ENCODE data around the gene MTM1. TPM values are rescaled to one million over a fixed set of nuclear protein-coding genes. Genes with fewer than 3 reads are reported as not detected.

Gene MTM1
- total RNA-seq, 4 donors from 2014 or later: 12.7 to 73.2 (median 44.7) TPM

GRCh38 chrX:150627957-150628356 is 59.5 kb downstream of the MTM1 start:
- no peaks in the 10 kb centered on the region for H3K4me1 ChIP-seq
- in situ Hi-C loops (cut with MboI; ENCODE audit: low pct_ligation_motif_present in 1 of 4, low pct_unique_long_range_greater_than_20kb in 1 of 4, low sequenced_read_pairs in 3 of 4): no loop called here
- no peak for TF ChIP-seq CTCF (IDR thresholded peaks at IDR 0.05)
- no peak for TF ChIP-seq EP300 (IDR thresholded peaks at IDR 0.05; ENCODE audit: low read depth)
- TF ChIP-seq POLR2A (IDR thresholded peaks at IDR 0.05): no peak
- TF ChIP-seq POLR2AphosphoS5 (IDR thresholded peaks at IDR 0.05): no peak
- intact Hi-C loops (cut with DNase I; ENCODE audit: low total_unique reads): no loop called here
- H3K27ac ChIP-seq: no peak overlapping the region
- H3K4me3 ChIP-seq: no peak overlapping the region
- H3K27me3 ChIP-seq: no peaks in the 10 kb centered on the region
- H3K36me3 ChIP-seq: no peaks in the 10 kb centered on the region
- no peaks in the 10 kb centered on the region for H3K9me3 ChIP-seq
- no peak for DNase-seq

- no peak for DNase-seq
- Histone ChIP-seq H3K4me3 (no peak overlapping the region), H3K27ac (no peak overlapping the region), H3K4me1 (no peaks in the 10 kb centered on the region), H3K27me3 (no peaks in the 10 kb centered on the region), H3K9me3 (no peaks in the 10 kb centered on the region), H3K36me3 (no peaks in the 10 kb centered on the region)
- intact Hi-C loops (cut with DNase I; ENCODE audit: low total_unique reads): no loop called here
- in situ Hi-C loops (cut with MboI; ENCODE audit: low pct_ligation_motif_present in 1 of 4, low pct_unique_long_range_greater_than_20kb in 1 of 4, low sequenced_read_pairs in 3 of 4): no loop called here
- TF ChIP-seq POLR2AphosphoS5 (IDR thresholded peaks at IDR 0.05): no peak
- TF ChIP-seq POLR2A (IDR thresholded peaks at IDR 0.05): no peak
- TF ChIP-seq EP300 (IDR thresholded peaks at IDR 0.05; ENCODE audit: low read depth): no peak
- no peak for TF ChIP-seq CTCF (IDR thresholded peaks at IDR 0.05)
- WGBS, 2 donors (ENCODE audit: low coverage in 1 of 2): 79% methylated on average over 3 of the region's 3 CpGs; no CpG with 5 or more reads in 1 of the 2 donors
Observed at GRCh38 chrX:150635952-150636351, 67.5 kb downstream of the MTM1 start.

DNA sequence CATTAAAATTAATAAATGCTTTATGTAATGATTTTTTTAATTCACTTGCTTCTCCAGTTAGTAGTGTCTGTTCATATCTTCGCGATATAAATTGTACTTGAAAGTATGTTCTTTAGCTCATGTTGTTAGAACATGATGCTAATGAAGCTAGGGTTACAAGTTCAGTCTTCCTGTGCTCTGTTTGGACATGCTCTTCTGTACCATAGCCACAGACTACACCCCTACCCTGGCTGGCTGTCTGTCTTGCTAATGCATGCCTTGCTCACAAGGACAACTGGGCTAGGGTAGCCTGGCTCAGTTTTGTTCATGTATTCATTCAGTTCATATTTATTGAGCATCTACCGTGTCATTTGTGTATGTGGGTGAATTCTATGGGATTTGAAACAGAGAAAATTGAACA is 74.0 kb downstream of the MTM1 start:
- no peaks in the 10 kb centered on the region for H3K27me3 ChIP-seq
- H3K9me3 ChIP-seq: no peaks in the 10 kb centered on the region
- DNase-seq: no peak
- in situ Hi-C loops (cut with MboI; ENCODE audit: low pct_ligation_motif_present in 1 of 4, low pct_unique_long_range_greater_than_20kb in 1 of 4, low sequenced_read_pairs in 3 of 4) (no loop called here), intact Hi-C loops (cut with DNase I; ENCODE audit: low total_unique reads) (no loop called here)
- 91% methylated on average over 3 of the region's 3 CpGs; no CpG with 5 or more reads in 1 of the 2 donors for WGBS, 2 donors (ENCODE audit: low coverage in 1 of 2)
- H3K4me1 ChIP-seq: no peaks in the 10 kb centered on the region
- no peak overlapping the region for H3K4me3 ChIP-seq
- TF ChIP-seq CTCF (IDR thresholded peaks at IDR 0.05) (no peak), EP300 (IDR thresholded peaks at IDR 0.05; ENCODE audit: low read depth) (no peak), POLR2AphosphoS5 (IDR thresholded peaks at IDR 0.05) (no peak), POLR2A (IDR thresholded peaks at IDR 0.05) (no peak)
- no peak overlapping the region for H3K27ac ChIP-seq
- no peaks in the 10 kb centered on the region for H3K36me3 ChIP-seq

DNA sequence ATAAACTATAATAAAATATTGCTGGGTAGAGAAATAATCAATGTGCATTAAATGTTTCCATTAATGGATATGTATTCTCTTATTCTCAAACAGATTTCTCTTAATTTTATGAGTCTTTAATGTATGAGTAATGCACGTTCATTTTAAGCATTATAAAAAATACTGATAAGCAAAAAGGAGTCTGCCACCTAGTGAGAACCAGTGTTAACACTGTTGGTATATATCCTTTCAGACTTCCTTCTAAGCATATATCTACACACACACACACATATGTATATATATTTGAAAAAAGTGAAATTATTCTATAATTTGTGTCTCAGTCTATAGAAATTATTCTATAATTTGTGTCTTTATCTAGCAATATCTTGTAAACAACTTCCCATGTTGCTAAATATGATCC is 74.8 kb downstream of the MTM1 start:
- Histone ChIP-seq H3K27ac (no peak overlapping the region), H3K9me3 (no peaks in the 10 kb centered on the region), H3K4me1 (no peaks in the 10 kb centered on the region), H3K27me3 (no peaks in the 10 kb centered on the region), H3K36me3 (no peaks in the 10 kb centered on the region), H3K4me3 (no peak overlapping the region)
- no peak for DNase-seq
- intact Hi-C loops (cut with DNase I; ENCODE audit: low total_unique reads) (no loop called here), in situ Hi-C loops (cut with MboI; ENCODE audit: low pct_ligation_motif_present in 1 of 4, low pct_unique_long_range_greater_than_20kb in 1 of 4, low sequenced_read_pairs in 3 of 4) (no loop called here)
- no peak for TF ChIP-seq EP300 (IDR thresholded peaks at IDR 0.05; ENCODE audit: low read depth)
- TF ChIP-seq POLR2A (IDR thresholded peaks at IDR 0.05): no peak
- TF ChIP-seq POLR2AphosphoS5 (IDR thresholded peaks at IDR 0.05): no peak
- TF ChIP-seq CTCF (IDR thresholded peaks at IDR 0.05): no peak
- 15 to 33% methylated on average over 1 of the region's 1 CpG for WGBS, 2 donors (ENCODE audit: low coverage in 1 of 2)
